ENCODE data around the gene GALNT17. TPM values are rescaled to one million over a fixed set of nuclear protein-coding genes. Genes with fewer than 3 reads are reported as not detected.
A peak's percentile ranks its signal among the peaks of the same experiment; 100 is the strongest.

The GALNT17 gene
- total RNA-seq, 2 donors from 2014 or later: 46.7 to 58.1 TPM

GRCh38 chr7:71278257-71278656, 146.3 kb downstream of the GALNT17 start:
- intact Hi-C loops (cut with DNase I): no loop called here

DNA sequence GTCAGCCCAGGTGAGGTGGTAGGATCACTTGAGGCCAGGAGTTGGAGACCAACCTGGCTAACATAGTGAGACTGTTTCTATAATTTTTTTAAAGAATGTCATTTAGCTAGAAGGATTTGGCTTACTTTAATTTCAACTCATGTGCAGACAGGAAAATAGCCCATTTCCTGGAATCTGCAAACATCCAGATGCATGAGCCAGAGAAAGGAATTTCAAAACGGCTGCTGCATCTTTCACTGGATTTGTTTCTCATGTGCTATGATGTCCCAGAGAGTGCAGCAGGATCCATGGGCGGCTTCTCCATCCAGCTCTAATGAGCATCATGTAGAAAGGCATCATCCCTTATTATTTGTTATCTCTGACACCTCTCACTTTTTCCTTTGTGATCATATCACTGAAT, 149.3 kb downstream of the GALNT17 start:
- peaks cover 4% of the 10 kb centered on the region for H3K4me1 ChIP-seq (replicated peaks)
- no peaks in the 10 kb centered on the region for H3K27me3 ChIP-seq (replicated peaks; ENCODE audit: insufficient read depth)
- 55% methylated on average over 2 of the region's 2 CpGs for WGBS
- intact Hi-C loops (cut with DNase I): no loop called here
- H3K9me3 ChIP-seq: no peaks in the 10 kb centered on the region
- H3K36me3 ChIP-seq: no peaks in the 10 kb centered on the region
- H3K4me3 ChIP-seq: no peak overlapping the region
- TF ChIP-seq, protein P1, sequence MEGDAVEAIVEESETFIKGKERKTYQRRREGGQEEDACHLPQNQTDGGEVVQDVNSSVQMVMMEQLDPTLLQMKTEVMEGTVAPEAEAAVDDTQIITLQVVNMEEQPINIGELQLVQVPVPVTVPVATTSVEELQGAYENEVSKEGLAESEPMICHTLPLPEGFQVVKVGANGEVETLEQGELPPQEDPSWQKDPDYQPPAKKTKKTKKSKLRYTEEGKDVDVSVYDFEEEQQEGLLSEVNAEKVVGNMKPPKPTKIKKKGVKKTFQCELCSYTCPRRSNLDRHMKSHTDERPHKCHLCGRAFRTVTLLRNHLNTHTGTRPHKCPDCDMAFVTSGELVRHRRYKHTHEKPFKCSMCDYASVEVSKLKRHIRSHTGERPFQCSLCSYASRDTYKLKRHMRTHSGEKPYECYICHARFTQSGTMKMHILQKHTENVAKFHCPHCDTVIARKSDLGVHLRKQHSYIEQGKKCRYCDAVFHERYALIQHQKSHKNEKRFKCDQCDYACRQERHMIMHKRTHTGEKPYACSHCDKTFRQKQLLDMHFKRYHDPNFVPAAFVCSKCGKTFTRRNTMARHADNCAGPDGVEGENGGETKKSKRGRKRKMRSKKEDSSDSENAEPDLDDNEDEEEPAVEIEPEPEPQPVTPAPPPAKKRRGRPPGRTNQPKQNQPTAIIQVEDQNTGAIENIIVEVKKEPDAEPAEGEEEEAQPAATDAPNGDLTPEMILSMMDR (IDR thresholded peaks at IDR 0.05): no peak
- no peak overlapping the region for H3K27ac ChIP-seq
- no peak for DNase-seq (ENCODE audit: low spot score)

More at GRCh38 chr7:71278257-71278656, 146.3 kb downstream of the GALNT17 start:
- H3K9me3 ChIP-seq: no peaks in the 10 kb centered on the region
- H3K4me1 ChIP-seq (replicated peaks): peaks cover 4% of the 10 kb centered on the region
- no peak overlapping the region for H3K4me3 ChIP-seq
- peak; percentile 13 for DNase-seq (ENCODE audit: low spot score)
- H3K27me3 ChIP-seq (replicated peaks; ENCODE audit: insufficient read depth): no peaks in the 10 kb centered on the region
- peak; percentile 80 for TF ChIP-seq POLR2AphosphoS5 (IDR thresholded peaks at IDR 0.05)
- TF ChIP-seq, protein P1 (IDR thresholded peaks at IDR 0.05): no peak
- H3K36me3 ChIP-seq: no peaks in the 10 kb centered on the region
- 23% methylated on average over 2 of the region's 2 CpGs for WGBS
- H3K27ac ChIP-seq: peak overlapping the region; percentile 10 to 43

GRCh38 chr7:71283802-71284201, 151.9 kb downstream of the GALNT17 start:
- DNase-seq (ENCODE audit: low spot score): no peak
- TF ChIP-seq POLR2AphosphoS5 (IDR thresholded peaks at IDR 0.05) (no peak), POLR2A (IDR thresholded peaks at IDR 0.05) (no peak)
- TF ChIP-seq, protein P1 (IDR thresholded peaks at IDR 0.05): no peak
- Histone ChIP-seq H3K27ac (no peak overlapping the region), H3K27me3 (replicated peaks; ENCODE audit: insufficient read depth) (no peaks in the 10 kb centered on the region), H3K4me1 (replicated peaks) (peaks cover 4% of the 10 kb centered on the region), H3K36me3 (no peaks in the 10 kb centered on the region), H3K9me3 (no peaks in the 10 kb centered on the region), H3K4me3 (no peak overlapping the region)
- intact Hi-C loops (cut with DNase I): no loop called here
- WGBS: 83% methylated on average over 11 of the region's 11 CpGs

DNA sequence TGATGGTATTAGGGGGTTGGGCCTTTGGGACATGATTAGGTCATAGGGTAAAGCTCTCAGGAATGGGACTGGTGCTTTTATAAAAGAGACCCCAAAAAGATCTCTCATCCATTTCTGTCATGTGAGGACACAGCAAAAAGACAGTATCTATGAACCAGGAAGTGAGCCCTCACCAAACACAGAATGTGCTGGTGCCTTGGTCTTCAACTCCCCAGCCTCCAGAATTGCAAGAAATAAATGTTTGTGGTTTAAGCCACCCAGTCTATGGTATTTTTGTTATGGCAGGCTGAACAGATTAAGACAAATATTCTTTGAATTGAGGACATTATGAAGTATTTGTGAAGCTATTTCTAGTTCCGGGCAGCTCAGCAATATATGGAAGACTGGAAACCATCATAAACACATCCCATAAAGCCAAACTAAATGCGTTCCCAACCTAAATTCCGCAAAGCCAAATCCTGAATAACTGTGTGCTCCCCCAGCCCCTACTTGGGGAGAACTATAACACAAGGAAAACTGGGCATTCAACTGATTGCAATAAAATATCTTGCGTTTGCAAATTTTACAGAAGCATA, 153.7 kb downstream of the GALNT17 start:
- 80% methylated on average over 4 of the region's 4 CpGs for WGBS
- TF ChIP-seq POLR2A (IDR thresholded peaks at IDR 0.05) (no peak), POLR2AphosphoS5 (IDR thresholded peaks at IDR 0.05) (no peak)
- TF ChIP-seq, protein P1 (IDR thresholded peaks at IDR 0.05): no peak
- no peaks in the 10 kb centered on the region for H3K27me3 ChIP-seq (replicated peaks; ENCODE audit: insufficient read depth)

DNA sequence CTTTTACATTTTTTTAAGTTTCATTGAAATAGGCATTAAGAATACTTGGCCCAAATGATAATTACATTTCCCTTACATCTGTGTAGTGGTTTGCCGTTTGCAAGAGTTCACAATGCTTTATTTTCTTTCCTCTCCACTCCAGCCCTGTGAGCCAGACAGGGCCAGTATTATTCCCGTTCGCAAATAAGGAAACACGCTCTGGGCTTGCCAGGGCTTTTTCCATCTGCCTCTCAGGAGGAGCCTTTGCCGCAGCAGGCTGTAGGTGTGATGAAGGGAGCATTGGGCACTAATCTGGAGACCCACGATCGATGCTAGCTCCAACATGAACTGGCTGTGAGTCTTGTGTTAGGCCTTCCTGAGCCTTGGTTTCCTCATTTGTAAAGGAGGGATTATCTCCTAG, 154.4 kb downstream of the GALNT17 start:
- Histone ChIP-seq H3K4me3 (no peak overlapping the region), H3K4me1 (replicated peaks) (peaks cover 4% of the 10 kb centered on the region), H3K27ac (peak overlapping the region; percentile 26 to 50), H3K36me3 (no peaks in the 10 kb centered on the region), H3K27me3 (replicated peaks; ENCODE audit: insufficient read depth) (no peaks in the 10 kb centered on the region), H3K9me3 (no peaks in the 10 kb centered on the region)
- DNase-seq (ENCODE audit: low spot score): peak; percentile 55
- 33% methylated on average over 7 of the region's 7 CpGs for WGBS
- intact Hi-C loops (cut with DNase I): no loop called here
- TF ChIP-seq, protein P1 (IDR thresholded peaks at IDR 0.05): no peak
- TF ChIP-seq POLR2AphosphoS5 (IDR thresholded peaks at IDR 0.05): peak; percentile 54

More for the DNA sequence above, 153.7 kb downstream of the GALNT17 start:
- H3K4me1 ChIP-seq (replicated peaks): peaks cover 4% of the 10 kb centered on the region
- no peaks in the 10 kb centered on the region for H3K36me3 ChIP-seq
- DNase-seq (ENCODE audit: low spot score): no peak
- H3K9me3 ChIP-seq: no peaks in the 10 kb centered on the region
- no peak overlapping the region for H3K4me3 ChIP-seq
- H3K27ac ChIP-seq: peak overlapping the region in 1 of 2 donors; percentile 26
- intact Hi-C loops (cut with DNase I): no loop called here

All from prostate gland (tissue), 2 donors.